Neural cell (in vitro differentiated cells): ENCODE measurements around the gene NKX1-2.

Experiments used
- CTCF ChIP-seq: fragments of 450-650 bp; IDR thresholded peaks from 2 replicates; pipeline ENCODE4 v1.5.1; 2014; ENCODE audit warnings: antibody characterized with exemption, mild to moderate bottlenecking, moderate library complexity; ENCODE audit not compliant: poor library complexity, severe bottlenecking
- EP300 ChIP-seq: fragments of 450-650 bp; conservative IDR thresholded peaks from 2 replicates; pipeline ENCODE4 v1.6.1; 2014; ENCODE audit warnings: antibody characterized with exemption, mild to moderate bottlenecking, moderate library complexity; ENCODE audit not compliant: poor library complexity, severe bottlenecking
- EZH2 ChIP-seq: fragments of 200-600, 300-800 bp; shearing (Covaris generic), sonication (generic); IDR thresholded peaks from 2 replicates; pipeline ENCODE4 v1.6.1; 2014; ENCODE audit warnings: antibody characterized with exemption, low read length, borderline replicate concordance, mild to moderate bottlenecking; ENCODE audit not compliant: insufficient read depth, poor library complexity, severe bottlenecking
- POLR2AphosphoS5 ChIP-seq: IDR thresholded peaks from 2 replicates; pipeline ENCODE4 v1.6.1; 2012
- RAD21 ChIP-seq: fragments of 450-650 bp; conservative IDR thresholded peaks from 2 replicates; pipeline ENCODE4 v1.6.1; 2014; ENCODE audit warnings: antibody characterized with exemption, mild to moderate bottlenecking, moderate library complexity

DNA sequence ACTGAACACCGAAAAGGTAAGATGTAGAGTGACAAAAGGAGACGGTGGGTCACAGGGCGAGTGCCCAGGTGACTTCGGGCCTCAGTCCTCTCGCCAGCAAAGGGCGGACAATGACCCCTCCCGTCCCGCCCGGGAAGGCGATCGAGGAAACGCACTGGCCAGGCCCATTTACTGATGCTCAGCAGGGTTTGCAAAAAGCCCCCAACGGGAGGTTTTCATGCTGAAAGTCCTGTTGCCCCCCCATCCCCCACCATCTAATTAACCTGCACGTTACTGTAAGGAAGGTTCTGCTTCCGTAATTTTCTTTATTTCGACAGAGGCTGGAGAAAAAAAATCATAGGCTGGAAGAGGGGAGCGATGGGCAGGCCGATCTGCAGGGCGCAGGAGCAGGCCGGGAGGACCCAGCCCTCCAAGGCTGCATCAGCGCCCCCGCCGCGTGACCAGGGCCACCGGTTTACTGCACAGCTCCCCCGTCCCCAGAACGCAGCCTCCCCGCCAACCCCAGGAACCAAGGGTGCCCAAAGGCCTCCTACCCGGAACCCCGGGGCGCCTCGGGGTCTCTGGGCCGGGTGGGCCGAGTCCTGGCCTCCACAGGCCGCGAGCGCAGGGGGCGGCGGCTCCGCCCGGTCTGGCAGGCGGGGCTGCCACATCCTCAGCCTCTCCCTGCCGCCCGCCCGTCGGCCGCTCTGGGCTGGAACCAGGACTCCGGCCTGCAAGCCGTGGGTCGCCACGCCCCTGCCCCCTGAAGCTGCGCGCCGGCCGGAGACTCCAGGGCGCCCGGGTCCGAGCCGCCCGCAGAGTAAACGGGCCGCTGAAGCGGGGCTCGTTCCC lies 31.7 kb downstream of the NKX1-2 start:
- TF ChIP-seq RAD21 (no peak), CTCF (peak; percentile 33), EZH2 (no peak), POLR2AphosphoS5 (no peak), EP300 (no peak)
